ENCODE results near the gene RABGAP1L. TPM values are rescaled to one million over a fixed set of nuclear protein-coding genes. Genes with fewer than 3 reads are reported as not detected.

Gene RABGAP1L
- total RNA-seq, 1 donor from 2014 or later, result 36.9 TPM

DNA sequence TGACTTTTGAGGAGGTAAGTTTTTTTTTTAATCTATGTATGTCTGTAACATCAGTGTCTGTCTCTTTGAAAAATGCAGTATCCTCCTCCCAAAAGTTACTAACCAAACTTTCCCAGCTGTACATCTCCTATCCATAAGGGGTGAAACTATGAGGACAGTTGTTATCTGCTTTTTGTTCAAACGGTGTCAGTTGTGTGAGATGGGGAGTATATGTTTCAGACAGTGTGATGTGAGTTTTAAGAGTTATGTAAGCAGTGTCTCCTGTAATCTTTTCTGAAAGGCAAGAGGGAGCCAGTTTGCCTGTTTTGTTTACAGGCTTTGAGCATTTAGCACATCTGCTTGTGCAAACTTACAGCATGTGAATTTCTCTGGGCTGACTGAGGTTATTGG lies 805.6 kb downstream of the RABGAP1L start:
- peak overlapping the region; percentile 89 for H3K27ac Mint-ChIP-seq
- no peaks in the 10 kb centered on the region for H3K9me3 Mint-ChIP-seq
- intact Hi-C loops (cut with micrococcal nuclease), result loop anchor here (1.0 to 10.0 kb wide), 8 partner anchors 26 to 940 kb away; partner anchors contain the start of genes CACYBP, MRPS14, RABGAP1L and RC3H1
- H3K27me3 Mint-ChIP-seq, result no peaks in the 10 kb centered on the region
- H3K36me3 Mint-ChIP-seq (ENCODE audit: low read depth), result peaks cover 4% of the 10 kb centered on the region
- H3K4me1 Mint-ChIP-seq, result peaks cover 54% of the 10 kb centered on the region
- peak overlapping the region; percentile 84 for H3K4me3 Mint-ChIP-seq
- DNase-seq, result peak; percentile 78

DNA sequence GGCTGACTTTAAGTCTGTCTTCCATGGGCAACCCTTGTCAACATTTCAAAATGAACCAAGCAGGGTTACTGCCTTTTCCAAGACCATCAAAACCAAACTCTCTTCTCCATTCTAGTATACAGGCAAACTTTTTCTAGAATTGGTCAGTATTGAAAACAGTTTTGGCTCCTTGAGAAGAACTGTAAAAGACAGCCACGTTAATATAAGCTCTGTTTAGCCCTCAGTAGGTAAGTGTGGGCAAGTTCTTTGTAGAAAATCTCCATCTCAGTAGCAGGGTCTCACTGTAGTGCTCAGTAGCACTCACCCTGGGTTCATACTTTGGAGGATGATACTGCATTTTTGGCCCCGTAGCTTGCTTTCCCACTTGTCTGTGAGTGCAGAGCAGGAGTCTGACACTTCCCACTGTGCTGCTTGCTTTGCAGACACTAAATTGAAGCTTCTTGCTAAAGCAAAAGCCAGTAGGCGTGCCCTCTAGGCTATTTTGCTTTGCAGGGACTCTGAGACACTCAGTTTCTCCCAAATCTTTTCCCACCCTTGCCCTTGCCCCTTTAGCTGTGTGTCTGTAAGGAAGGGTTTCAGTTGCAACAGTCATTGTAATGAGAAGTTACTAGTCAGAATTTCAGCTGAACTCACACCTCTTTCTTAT lies 806.2 kb downstream of the RABGAP1L start:
- intact Hi-C loops (cut with micrococcal nuclease), result loop anchor here (1.0 to 10.0 kb wide), 6 partner anchors 27 to 941 kb away; partner anchors contain the start of genes MRPS14, RABGAP1L and RC3H1
- H3K36me3 Mint-ChIP-seq (ENCODE audit: low read depth), result peaks cover 5% of the 10 kb centered on the region
- peak; percentile 79 for DNase-seq

DNA sequence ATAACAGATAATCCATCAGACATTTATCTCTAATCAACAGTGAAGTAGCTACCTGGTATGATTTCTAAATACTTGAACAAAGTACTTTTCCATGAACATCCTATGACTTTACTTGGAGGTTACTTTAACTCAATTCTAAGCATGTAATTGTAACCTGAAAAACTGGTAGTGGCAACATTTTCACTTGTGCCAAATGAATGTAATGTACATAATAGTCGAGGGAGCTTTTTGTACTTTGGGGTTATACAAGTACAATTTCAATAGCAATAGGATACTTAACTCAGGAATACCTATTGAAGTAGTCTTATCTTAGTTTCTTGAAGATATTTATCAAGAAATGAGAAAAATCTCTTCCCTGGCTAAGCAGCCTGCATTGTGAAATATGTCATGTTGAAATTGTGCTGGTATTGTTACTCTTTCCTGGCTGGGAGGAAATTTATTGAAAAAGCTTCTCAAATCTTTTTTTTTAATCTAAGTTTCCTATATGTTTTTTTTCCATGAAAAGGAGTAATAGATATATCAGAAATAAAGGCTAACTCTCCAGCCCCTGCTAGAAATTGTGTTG lies 806.8 kb downstream of the RABGAP1L start:
- peak overlapping the region; percentile 84 for H3K4me3 Mint-ChIP-seq
- peaks cover 5% of the 10 kb centered on the region for H3K36me3 Mint-ChIP-seq (ENCODE audit: low read depth)
- intact Hi-C loops (cut with micrococcal nuclease), result loop anchor here (10.0 kb wide), 1 partner anchor 941 kb away; the partner anchor contains the start of gene RC3H1
- peaks cover 58% of the 10 kb centered on the region for H3K4me1 Mint-ChIP-seq
- H3K27ac Mint-ChIP-seq, result peak overlapping the region; percentile 89
- DNase-seq, result no peak
- H3K27me3 Mint-ChIP-seq, result no peaks in the 10 kb centered on the region
- H3K9me3 Mint-ChIP-seq, result no peaks in the 10 kb centered on the region

More for the DNA sequence above, 806.2 kb downstream of the RABGAP1L start:
- Mint-ChIP-seq H3K4me3 (peak overlapping the region; percentile 84), H3K27me3 (no peaks in the 10 kb centered on the region), H3K27ac (peak overlapping the region; percentile 89), H3K4me1 (peaks cover 58% of the 10 kb centered on the region), H3K9me3 (no peaks in the 10 kb centered on the region)

DNA sequence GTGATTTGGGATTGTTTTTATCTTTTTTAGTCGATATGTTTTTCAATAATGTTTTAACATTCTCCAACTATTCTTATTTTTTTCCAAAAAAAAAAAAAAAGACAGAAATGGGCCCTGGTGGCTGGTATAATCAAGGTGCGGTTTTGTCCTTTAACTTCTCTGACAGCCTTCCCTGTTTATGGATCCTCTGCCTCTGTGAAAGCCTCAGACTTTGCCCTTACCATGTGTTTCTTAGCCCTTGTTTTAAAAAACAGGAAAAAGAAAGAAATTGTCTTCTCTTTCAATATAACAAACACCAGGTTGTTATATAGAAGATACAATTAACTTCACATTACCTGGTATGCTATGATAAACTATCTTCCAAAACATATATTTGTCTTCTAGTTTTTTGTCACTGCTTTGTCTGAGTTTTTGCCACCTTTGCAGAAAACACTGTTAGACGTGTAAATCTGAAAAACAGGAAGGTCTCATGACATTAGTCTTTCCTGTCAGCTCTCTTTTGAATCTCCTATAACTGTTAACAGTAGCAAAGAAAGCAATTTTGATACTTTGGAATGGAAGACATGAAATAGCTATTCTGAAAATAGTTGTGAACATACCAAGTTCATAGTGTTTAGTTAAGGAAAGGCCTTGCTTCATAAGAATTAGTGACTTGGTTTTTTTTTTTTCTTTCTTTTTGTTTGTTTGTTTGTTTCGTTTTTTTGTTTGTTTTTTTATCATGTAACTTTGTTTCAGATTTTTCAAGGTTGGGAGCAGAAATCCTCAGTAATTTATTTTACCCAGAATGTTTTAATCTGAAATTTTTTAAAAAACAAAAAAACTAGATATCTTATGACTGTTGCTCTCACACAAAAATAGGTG lies 808.8 kb downstream of the RABGAP1L start:
- Mint-ChIP-seq H3K27me3 (no peaks in the 10 kb centered on the region), H3K36me3 (ENCODE audit: low read depth) (peaks cover 14% of the 10 kb centered on the region), H3K9me3 (no peaks in the 10 kb centered on the region), H3K4me3 (peak overlapping the region; percentile 85), H3K27ac (peak overlapping the region; percentile 96), H3K4me1 (peaks cover 70% of the 10 kb centered on the region)
- intact Hi-C loops (cut with micrococcal nuclease), result loop anchor here (1.0 to 10.0 kb wide), 4 partner anchors 11 to 943 kb away; partner anchors contain the start of genes CACYBP and RC3H1
- DNase-seq, result no peak

DNA sequence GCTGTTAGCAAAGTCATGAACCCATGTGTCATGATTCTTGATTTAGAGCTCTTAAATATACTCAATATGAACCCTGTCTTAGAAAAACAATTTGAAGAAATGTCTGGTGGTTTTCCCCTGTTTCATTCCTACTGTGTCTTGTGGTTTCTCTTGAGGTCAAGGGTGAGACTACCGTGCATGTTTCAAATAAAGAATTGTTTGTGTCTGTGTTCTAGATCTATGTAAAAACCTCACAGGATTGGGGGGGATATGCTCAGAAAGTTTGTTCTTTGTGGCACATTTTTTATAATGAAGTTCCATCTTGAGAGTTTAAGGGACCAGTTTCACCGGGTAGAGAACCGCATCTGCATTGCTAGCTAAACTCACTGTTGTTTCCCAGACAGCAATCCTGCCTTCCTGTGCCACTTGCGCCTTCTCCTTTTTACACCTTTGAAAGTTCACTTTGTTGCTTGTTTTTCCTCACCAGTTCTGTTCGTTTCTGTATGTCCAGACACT lies 809.5 kb downstream of the RABGAP1L start:
- Mint-ChIP-seq H3K9me3 (no peaks in the 10 kb centered on the region), H3K4me1 (peaks cover 64% of the 10 kb centered on the region), H3K4me3 (peak overlapping the region; percentile 85), H3K36me3 (ENCODE audit: low read depth) (peaks cover 16% of the 10 kb centered on the region), H3K27ac (peak overlapping the region; percentile 96), H3K27me3 (no peaks in the 10 kb centered on the region)
- intact Hi-C loops (cut with micrococcal nuclease), result loop anchor here (1.0 to 10.0 kb wide), 4 partner anchors 11 to 944 kb away; partner anchors contain the start of genes CACYBP and RC3H1
- peak; percentile 85 for DNase-seq

DNA sequence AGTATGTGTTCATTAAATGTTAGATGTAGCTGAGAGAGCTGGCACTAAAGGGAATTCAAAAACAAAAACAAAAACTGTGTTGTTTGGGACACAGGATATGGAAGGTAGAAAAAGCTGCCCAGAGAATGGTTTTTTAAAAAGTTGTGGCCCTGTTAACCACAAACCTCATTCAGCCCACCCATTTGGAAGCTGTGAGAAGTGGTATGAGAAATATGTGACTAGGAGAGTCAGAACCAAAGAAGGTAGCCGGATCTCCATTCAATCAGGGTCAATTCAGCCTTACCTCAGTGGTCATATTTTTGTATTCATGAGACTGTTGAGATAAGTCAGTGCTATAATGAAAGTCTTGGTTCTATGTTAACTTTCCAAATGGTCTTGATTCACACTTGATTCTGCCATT lies 810.7 kb downstream of the RABGAP1L start:
- no peaks in the 10 kb centered on the region for H3K27me3 Mint-ChIP-seq
- H3K4me1 Mint-ChIP-seq, result peaks cover 54% of the 10 kb centered on the region
- intact Hi-C loops (cut with micrococcal nuclease), result loop anchor here (2.0 to 10.0 kb wide), 2 partner anchors 13 to 945 kb away; partner anchors contain the start of gene RC3H1
- peaks cover 23% of the 10 kb centered on the region for H3K36me3 Mint-ChIP-seq (ENCODE audit: low read depth)
- DNase-seq, result peak; percentile 70
- H3K9me3 Mint-ChIP-seq, result no peaks in the 10 kb centered on the region
- peak overlapping the region; percentile 51 for H3K4me3 Mint-ChIP-seq
- peak overlapping the region; percentile 96 for H3K27ac Mint-ChIP-seq

DNA sequence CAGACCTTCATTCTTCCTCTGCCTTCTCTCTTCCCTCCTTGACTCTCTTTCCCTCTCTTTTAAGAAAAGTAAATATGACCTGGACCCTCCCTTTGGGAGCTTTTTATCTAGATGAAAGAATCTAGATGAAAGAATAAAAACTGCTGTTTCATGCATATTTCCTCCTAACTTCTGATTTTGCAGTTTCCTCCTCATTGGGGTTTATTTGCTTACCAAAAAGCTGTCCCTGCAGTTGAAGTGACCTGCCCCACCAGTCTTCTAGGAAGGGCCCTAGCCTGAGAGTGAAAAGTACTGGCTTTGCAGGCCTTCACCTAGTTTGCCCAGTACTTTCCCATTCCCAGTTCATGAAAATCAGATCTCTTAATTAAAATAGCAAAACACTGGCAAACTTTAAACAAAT lies 812.1 kb downstream of the RABGAP1L start:
- DNase-seq, result no peak
- no peak overlapping the region for H3K27ac Mint-ChIP-seq
- peaks cover 53% of the 10 kb centered on the region for H3K4me1 Mint-ChIP-seq
- H3K4me3 Mint-ChIP-seq, result peak overlapping the region; percentile 45
- H3K9me3 Mint-ChIP-seq, result no peaks in the 10 kb centered on the region
- intact Hi-C loops (cut with micrococcal nuclease), result no loop called here
- no peaks in the 10 kb centered on the region for H3K27me3 Mint-ChIP-seq
- H3K36me3 Mint-ChIP-seq (ENCODE audit: low read depth), result peaks cover 36% of the 10 kb centered on the region

DNA sequence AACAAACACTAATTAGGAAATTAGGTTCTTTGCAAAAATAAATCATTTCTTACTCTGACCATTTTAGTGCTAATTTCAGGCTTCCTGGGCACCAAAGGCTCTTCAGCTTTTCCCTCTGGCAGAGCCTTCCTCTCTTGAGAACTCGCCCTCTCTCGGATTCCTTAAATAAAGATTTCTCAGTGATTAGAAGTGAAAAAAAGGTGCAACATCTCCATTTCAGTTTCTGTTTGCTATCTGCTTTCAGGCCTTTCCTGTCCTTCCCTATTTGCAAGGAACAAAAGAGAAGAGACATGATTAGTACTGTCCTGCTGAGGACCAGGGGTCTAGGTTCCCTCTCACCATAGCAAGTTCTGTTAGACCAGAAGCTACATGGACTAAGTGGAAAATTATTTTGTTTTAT lies 812.6 kb downstream of the RABGAP1L start:
- intact Hi-C loops (cut with micrococcal nuclease), result no loop called here
- Mint-ChIP-seq H3K4me1 (peaks cover 56% of the 10 kb centered on the region), H3K4me3 (peak overlapping the region; percentile 20), H3K27ac (no peak overlapping the region), H3K27me3 (no peaks in the 10 kb centered on the region), H3K36me3 (ENCODE audit: low read depth) (peaks cover 41% of the 10 kb centered on the region), H3K9me3 (no peaks in the 10 kb centered on the region)
- DNase-seq, result no peak

DNA sequence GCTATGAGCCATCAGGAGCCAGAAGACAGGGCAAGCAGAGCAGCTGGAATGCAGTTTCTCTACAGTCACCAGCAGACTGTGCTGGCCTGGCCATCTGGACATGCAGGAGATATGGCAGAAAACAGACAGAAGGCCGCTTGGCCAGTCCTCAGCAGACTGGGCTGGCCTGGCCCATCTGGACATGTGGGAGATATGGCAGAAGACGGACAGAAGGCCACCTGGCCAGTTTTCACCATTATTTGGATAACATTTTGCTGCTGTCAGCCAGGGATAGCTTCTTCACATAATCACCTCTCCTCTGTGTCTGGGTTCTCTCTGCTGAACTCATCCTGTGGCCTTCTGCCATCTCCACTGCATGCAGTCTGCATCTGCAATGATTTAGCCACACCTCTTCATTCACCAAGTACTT lies 815.4 kb downstream of the RABGAP1L start:
- no peaks in the 10 kb centered on the region for H3K9me3 Mint-ChIP-seq
- H3K36me3 Mint-ChIP-seq (ENCODE audit: low read depth), result peaks cover 55% of the 10 kb centered on the region
- intact Hi-C loops (cut with micrococcal nuclease), result no loop called here
- no peaks in the 10 kb centered on the region for H3K27me3 Mint-ChIP-seq
- H3K4me3 Mint-ChIP-seq, result no peak overlapping the region
- H3K27ac Mint-ChIP-seq, result no peak overlapping the region
- no peak for DNase-seq
- H3K4me1 Mint-ChIP-seq, result peaks cover 41% of the 10 kb centered on the region

DNA sequence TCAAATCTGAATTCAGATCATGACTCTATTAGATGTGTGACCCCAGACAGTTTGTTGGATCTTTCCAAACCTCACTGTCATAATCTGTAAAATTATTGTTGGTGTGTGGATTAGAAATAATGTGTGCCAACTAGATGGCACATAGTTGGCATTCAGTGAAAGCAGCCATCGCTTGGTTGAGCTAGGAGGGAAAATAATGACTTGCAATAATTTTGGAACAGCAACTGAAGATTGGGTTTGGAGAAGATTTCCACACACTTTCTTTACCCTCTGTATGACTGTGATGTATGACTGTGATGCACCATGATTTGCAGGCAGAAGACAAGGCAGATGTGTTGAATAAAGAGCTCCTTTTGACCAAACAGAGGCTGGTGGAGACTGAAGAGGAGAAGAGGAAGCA lies 816.4 kb downstream of the RABGAP1L start:
- Mint-ChIP-seq H3K4me3 (no peak overlapping the region), H3K4me1 (peaks cover 42% of the 10 kb centered on the region), H3K36me3 (ENCODE audit: low read depth) (peaks cover 59% of the 10 kb centered on the region), H3K27me3 (no peaks in the 10 kb centered on the region), H3K27ac (no peak overlapping the region), H3K9me3 (no peaks in the 10 kb centered on the region)
- DNase-seq, result no peak
- intact Hi-C loops (cut with micrococcal nuclease), result no loop called here

DNA sequence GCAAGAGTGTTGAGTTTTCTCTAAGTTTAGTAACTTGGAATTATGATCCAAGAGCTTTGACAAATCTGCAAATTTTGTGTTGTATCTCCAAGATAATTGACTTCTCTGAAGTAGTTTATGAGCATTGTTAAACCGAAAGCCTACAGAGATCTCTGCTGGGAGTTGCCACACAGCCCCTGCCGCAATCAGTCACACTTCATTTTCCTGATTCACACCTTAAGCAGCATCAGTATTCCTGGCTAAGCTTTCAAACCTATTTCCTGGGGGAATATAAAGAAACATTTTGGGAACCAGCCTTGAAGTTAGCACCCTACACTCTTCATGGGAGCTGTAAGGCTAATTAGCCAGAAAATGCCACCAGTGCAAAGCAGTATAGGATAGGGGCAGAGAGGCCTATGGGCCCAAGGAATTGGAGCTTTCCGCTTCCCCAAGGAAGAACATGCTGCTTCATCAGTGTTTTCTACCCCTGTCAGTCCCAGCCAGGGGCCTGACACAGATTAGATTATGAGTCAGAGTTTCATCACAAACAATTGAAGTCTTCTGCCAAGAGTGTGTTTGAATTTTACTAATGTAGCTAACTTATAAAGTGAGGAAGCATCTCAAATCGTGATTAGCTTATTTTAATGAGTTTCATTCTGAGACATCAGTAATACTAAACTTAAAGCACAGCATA lies 817.3 kb downstream of the RABGAP1L start:
- Mint-ChIP-seq H3K4me3 (no peak overlapping the region), H3K27ac (no peak overlapping the region), H3K36me3 (ENCODE audit: low read depth) (peaks cover 61% of the 10 kb centered on the region), H3K27me3 (no peaks in the 10 kb centered on the region), H3K4me1 (peaks cover 38% of the 10 kb centered on the region), H3K9me3 (no peaks in the 10 kb centered on the region)
- intact Hi-C loops (cut with micrococcal nuclease), result no loop called here
- no peak for DNase-seq

DNA sequence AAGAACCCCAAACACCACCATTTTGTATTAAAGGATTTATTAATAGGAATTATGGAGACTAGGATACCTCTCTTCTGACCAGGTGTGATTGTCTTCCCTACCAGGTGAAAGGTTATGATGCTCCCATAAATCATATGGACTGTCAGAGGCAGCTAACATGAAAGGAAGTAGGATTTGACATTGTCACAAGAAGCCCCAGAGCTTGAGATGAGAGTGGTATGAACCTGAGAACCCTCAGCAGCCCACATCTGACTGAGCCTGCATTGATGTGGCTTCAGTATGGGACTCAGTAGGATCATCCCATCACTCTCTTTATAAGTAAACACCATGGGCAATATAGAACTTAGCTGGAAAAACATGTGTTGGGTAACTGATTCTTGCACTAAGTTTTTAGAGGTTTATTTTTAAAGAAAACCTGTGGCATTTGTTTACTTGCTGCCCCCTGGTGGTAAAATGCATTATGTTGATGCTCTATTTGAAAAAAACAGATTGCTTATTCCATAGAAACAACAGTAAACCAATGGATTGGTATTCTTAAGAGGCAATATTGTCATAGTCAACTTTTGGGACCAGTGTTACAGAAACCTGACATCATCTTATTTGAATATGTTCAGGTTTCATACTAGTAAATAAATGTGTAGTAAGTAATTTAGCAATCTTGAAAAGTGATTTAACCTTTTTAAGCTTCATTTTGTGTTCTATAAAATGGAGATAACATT lies 823.8 kb downstream of the RABGAP1L start:
- intact Hi-C loops (cut with micrococcal nuclease), result loop anchor here (1.0 to 5.0 kb wide), 3 partner anchors 14 to 213 kb away; no protein-coding TSS in a partner anchor

More for the DNA sequence above, 823.8 kb downstream of the RABGAP1L start:
- Mint-ChIP-seq H3K4me1 (peaks cover 16% of the 10 kb centered on the region), H3K36me3 (ENCODE audit: low read depth) (peaks cover 47% of the 10 kb centered on the region), H3K9me3 (no peaks in the 10 kb centered on the region), H3K27me3 (no peaks in the 10 kb centered on the region), H3K27ac (no peak overlapping the region), H3K4me3 (no peak overlapping the region)
- peak; percentile 88 for DNase-seq

Data from activated CD4-positive, alpha-beta T cell treated with anti-CD3 and anti-CD28 coated beads, Interleukin-2, amount 10 ng/mL, durations not matched to agents 24 days and 14 days (primary cell).